ENCODE measurements around the gene MS4A4A.

The MS4A4A gene

GRCh38 chr11:60345489-60345888, 65.0 kb downstream of the MS4A4A start:
- H3K4me2 ChIP-seq (ENCODE audit: insufficient read depth, low read length): no peak overlapping the region
- peak; percentile 75 for TF ChIP-seq CTCF (IDR thresholded peaks at IDR 0.05; ENCODE audit: borderline replicate concordance, extremely low read depth, low read length, poor library complexity, severe bottlenecking)
- no peak for TF ChIP-seq EZH2 (IDR thresholded peaks at IDR 0.05; ENCODE audit: borderline replicate concordance, low read depth, low read length, severe bottlenecking)
- ATAC-seq (ENCODE audit: insufficient read depth, low read depth): 0 out of 3 replicates have a peak, but pooled peaks have one; percentile 45
- no peaks in the 10 kb centered on the region for H4K20me1 ChIP-seq (ENCODE audit: insufficient read depth, low read length)
- DNase-seq: peak; percentile 33
- no peak overlapping the region for H3K4me3 ChIP-seq (ENCODE audit: low read depth in 1 of 2, low read length in 2 of 2)
- H3K27ac ChIP-seq (ENCODE audit: low read length): no peak overlapping the region
- no peaks in the 10 kb centered on the region for H3K9me3 ChIP-seq (ENCODE audit: insufficient read depth, low read length, severe bottlenecking)
- H3K79me2 ChIP-seq (ENCODE audit: insufficient read depth, low read length): no peaks in the 10 kb centered on the region
- no peaks in the 10 kb centered on the region for H3K27me3 ChIP-seq (ENCODE audit: insufficient read depth, low read length, poor library complexity)
- no peak overlapping the region for H3K9ac ChIP-seq (ENCODE audit: low read depth, low read length)
- no peaks in the 10 kb centered on the region for H3K36me3 ChIP-seq (ENCODE audit: insufficient read depth, low read length)
- H2AFZ ChIP-seq (ENCODE audit: low read depth, low read length): no peak overlapping the region
- H3K4me1 ChIP-seq (ENCODE audit: insufficient read depth, low read length): no peaks in the 10 kb centered on the region

GRCh38 chr11:60347084-60347797, 66.8 kb downstream of the MS4A4A start:
- no peaks in the 10 kb centered on the region for H3K27me3 ChIP-seq (ENCODE audit: insufficient read depth, low read length, poor library complexity)
- H3K36me3 ChIP-seq (ENCODE audit: insufficient read depth, low read length): no peaks in the 10 kb centered on the region
- TF ChIP-seq EZH2 (IDR thresholded peaks at IDR 0.05; ENCODE audit: borderline replicate concordance, low read depth, low read length, severe bottlenecking): no peak
- TF ChIP-seq CTCF (IDR thresholded peaks at IDR 0.05; ENCODE audit: borderline replicate concordance, extremely low read depth, low read length, poor library complexity, severe bottlenecking): no peak

GRCh38 chr11:60348116-60348515, 67.7 kb downstream of the MS4A4A start:
- TF ChIP-seq EZH2 (IDR thresholded peaks at IDR 0.05; ENCODE audit: borderline replicate concordance, low read depth, low read length, severe bottlenecking) (no peak), CTCF (IDR thresholded peaks at IDR 0.05; ENCODE audit: borderline replicate concordance, extremely low read depth, low read length, poor library complexity, severe bottlenecking) (peak; percentile 30)
- Histone ChIP-seq H3K4me2 (ENCODE audit: insufficient read depth, low read length) (no peak overlapping the region), H3K36me3 (ENCODE audit: insufficient read depth, low read length) (no peaks in the 10 kb centered on the region), H3K9me3 (ENCODE audit: insufficient read depth, low read length, severe bottlenecking) (no peaks in the 10 kb centered on the region), H3K27me3 (ENCODE audit: insufficient read depth, low read length, poor library complexity) (no peaks in the 10 kb centered on the region), H2AFZ (ENCODE audit: low read depth, low read length) (no peak overlapping the region), H3K4me1 (ENCODE audit: insufficient read depth, low read length) (no peaks in the 10 kb centered on the region), H3K4me3 (ENCODE audit: low read depth in 1 of 2, low read length in 2 of 2) (no peak overlapping the region), H3K27ac (ENCODE audit: low read length) (no peak overlapping the region), H3K79me2 (ENCODE audit: insufficient read depth, low read length) (no peaks in the 10 kb centered on the region), H3K9ac (ENCODE audit: low read depth, low read length) (no peak overlapping the region), H4K20me1 (ENCODE audit: insufficient read depth, low read length) (no peaks in the 10 kb centered on the region)
- no peak for DNase-seq
- ATAC-seq (ENCODE audit: insufficient read depth, low read depth): no peak

More at GRCh38 chr11:60347084-60347797, 66.8 kb downstream of the MS4A4A start:
- Histone ChIP-seq H4K20me1 (ENCODE audit: insufficient read depth, low read length) (no peaks in the 10 kb centered on the region), H3K4me2 (ENCODE audit: insufficient read depth, low read length) (no peak overlapping the region), H3K9me3 (ENCODE audit: insufficient read depth, low read length, severe bottlenecking) (no peaks in the 10 kb centered on the region), H3K9ac (ENCODE audit: low read depth, low read length) (no peak overlapping the region), H3K79me2 (ENCODE audit: insufficient read depth, low read length) (no peaks in the 10 kb centered on the region), H3K27ac (ENCODE audit: low read length) (no peak overlapping the region), H3K4me3 (ENCODE audit: low read depth in 1 of 2, low read length in 2 of 2) (no peak overlapping the region), H3K4me1 (ENCODE audit: insufficient read depth, low read length) (no peaks in the 10 kb centered on the region), H2AFZ (ENCODE audit: low read depth, low read length) (no peak overlapping the region)
- no peak for ATAC-seq (ENCODE audit: insufficient read depth, low read depth)
- no peak for DNase-seq
